AG09319 (cell line): ENCODE results near the gene PDZD2.

Experiments used
- DNase-seq: peaks from one replicate; pipeline ENCODE4 v3.0.0-alpha.2; 2010; ENCODE audit warnings: low read depth; ENCODE audit errors: extremely low read depth
- TF ChIP-seq, protein P1 (sequence below): IDR thresholded peaks from 2 replicates; pipeline ENCODE4 v1.5.1; 2011; ENCODE audit warnings: low read depth, mild to moderate bottlenecking, inconsistent platforms, low read length, moderate library complexity

Gene PDZD2

DNA sequence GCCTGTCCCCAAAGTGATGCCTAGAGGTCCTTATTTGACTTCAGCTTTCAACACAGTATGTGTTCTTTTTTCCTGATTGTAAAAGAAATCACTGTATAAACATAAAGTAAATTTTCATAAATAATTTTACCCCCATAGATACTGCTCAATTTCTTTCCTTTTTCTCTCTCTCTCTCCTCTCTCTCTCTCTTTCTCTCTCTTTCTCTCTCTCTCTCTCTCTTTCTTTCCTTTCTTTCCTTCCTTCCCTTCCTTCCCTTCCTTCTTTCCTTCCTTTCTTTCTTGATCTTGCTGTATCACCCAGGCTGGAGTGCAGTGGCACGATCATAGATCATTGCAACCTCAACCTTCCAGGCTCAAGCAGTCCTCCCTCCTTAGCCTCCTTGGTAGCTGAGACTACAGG lies 64.8 kb downstream of the PDZD2 start:
- TF ChIP-seq, protein P1, sequence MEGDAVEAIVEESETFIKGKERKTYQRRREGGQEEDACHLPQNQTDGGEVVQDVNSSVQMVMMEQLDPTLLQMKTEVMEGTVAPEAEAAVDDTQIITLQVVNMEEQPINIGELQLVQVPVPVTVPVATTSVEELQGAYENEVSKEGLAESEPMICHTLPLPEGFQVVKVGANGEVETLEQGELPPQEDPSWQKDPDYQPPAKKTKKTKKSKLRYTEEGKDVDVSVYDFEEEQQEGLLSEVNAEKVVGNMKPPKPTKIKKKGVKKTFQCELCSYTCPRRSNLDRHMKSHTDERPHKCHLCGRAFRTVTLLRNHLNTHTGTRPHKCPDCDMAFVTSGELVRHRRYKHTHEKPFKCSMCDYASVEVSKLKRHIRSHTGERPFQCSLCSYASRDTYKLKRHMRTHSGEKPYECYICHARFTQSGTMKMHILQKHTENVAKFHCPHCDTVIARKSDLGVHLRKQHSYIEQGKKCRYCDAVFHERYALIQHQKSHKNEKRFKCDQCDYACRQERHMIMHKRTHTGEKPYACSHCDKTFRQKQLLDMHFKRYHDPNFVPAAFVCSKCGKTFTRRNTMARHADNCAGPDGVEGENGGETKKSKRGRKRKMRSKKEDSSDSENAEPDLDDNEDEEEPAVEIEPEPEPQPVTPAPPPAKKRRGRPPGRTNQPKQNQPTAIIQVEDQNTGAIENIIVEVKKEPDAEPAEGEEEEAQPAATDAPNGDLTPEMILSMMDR = no peak
- DNase-seq = no peak

GRCh38 chr5:31706186-31706585 lies 67.3 kb downstream of the PDZD2 start:
- DNase-seq = no peak
- TF ChIP-seq, protein P1 = no peak

DNA sequence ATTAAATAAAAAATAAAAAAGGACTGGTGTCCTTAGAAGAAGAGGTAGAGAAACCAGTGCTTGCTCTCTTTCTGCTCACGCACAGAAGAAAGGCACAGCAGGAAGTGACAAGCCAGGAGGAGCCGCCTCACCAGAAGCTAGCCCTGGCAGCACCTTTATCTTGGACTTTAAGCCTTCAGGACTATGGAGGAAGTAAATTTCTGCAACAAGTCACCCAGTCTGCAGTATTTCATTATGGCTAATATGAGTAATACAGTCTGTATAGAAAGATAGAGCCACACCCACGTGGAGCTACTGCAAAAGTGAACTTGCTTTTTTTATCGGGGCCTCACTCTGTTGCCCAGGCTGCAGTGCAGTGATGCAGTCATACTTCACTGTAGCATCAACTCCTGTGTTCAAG lies 68.4 kb downstream of the PDZD2 start:
- TF ChIP-seq, protein P1 = no peak
- no peak for DNase-seq

GRCh38 chr5:31708089-31708488 lies 69.2 kb downstream of the PDZD2 start:
- TF ChIP-seq, protein P1 = no peak
- DNase-seq = no peak

GRCh38 chr5:31711363-31711762 lies 72.4 kb downstream of the PDZD2 start:
- TF ChIP-seq, protein P1 = no peak
- no peak for DNase-seq

- no peak for DNase-seq
- TF ChIP-seq, protein P1 = no peak
Observed at GRCh38 chr5:31711935-31712592, 73.1 kb downstream of the PDZD2 start.

DNA sequence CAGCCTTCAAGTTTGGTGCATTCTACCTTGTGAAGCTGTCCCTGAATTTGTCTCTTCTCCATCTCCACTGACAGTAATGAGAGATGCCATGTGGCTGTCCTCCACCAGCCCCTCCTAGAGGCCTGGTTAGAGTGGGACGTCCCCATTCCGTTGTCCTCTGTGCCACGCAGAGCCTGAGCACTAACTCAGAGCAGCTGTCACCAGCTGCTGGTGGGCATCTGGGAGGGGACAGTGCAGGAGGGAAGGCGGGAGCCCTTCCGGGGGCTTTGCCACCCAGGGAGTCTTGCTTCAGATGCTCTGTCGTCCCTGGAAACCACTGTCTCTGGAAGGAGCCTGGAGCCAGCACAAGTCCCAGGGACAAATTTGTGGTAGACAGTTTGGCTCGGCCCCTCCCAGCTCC lies 78.6 kb downstream of the PDZD2 start:
- TF ChIP-seq, protein P1 = no peak
- DNase-seq = no peak
